ENCODE results near the gene EMILIN2. TPM values are rescaled to one million over a fixed set of nuclear protein-coding genes. Genes with fewer than 3 reads are reported as not detected.

Gene EMILIN2
- total and polyA plus RNA-seq, 2 of the 8 experiments (the other 6 are each of a cell fraction or from before 2014, with no cell fraction given) = 6.0 to 7.5 TPM

DNA sequence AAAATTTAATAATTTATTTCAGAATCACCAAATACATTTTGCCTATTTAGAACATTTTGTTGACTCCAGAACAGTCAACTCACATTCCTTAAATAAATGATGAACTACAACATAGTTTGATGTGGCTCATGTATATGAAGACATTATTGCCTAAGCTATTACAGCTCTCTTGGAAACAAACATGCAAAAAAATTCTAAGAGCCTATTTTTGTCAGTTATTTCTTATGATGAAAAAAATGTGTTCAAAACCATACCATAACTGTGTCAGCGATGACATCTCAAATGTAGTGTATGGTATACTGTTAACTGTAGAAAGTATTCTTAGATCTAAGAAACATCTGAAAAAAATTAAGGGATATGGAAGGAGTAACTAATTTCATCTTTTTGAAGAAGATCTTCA lies 6.3 kb upstream of the EMILIN2 start (continued):
- TF ChIP-seq ZNF274 (IDR thresholded peaks at IDR 0.05; ENCODE audit: borderline replicate concordance, extremely low read depth, low read length) (no peak), SIX5 (IDR thresholded peaks at IDR 0.05; ENCODE audit: low read depth, low read length) (no peak), CBX8 (IDR thresholded peaks at IDR 0.05; ENCODE audit: borderline replicate concordance, low read depth, low read length) (no peak)
